HEK293 (cell line): ENCODE measurements around the gene PALB2.

Experiments
- CTCF ChIA-PET: fragments of 350-600 bp; formaldehyde crosslinking; extraction: SDS; loops from one replicate; lab custom pipeline; 2021; ENCODE audit warnings: antibody characterized with exemption; lab: Yijun Ruan, JAX
- POLR2A ChIA-PET: fragments of 300-600 bp; formaldehyde crosslinking; extraction: SDS; loops from one replicate; lab custom pipeline; 2020; ENCODE audit warnings: antibody characterized with exemption, inconsistent platforms; lab: Yijun Ruan, JAX
- H3K27ac ChIP-seq: fragments of 200-500 bp; sonication (Bioruptor generic); 2 replicates; pipeline ENCODE4 v1.5.1; 2014; ENCODE audit warnings: low read depth, low read length, control low read depth, inconsistent platforms; ENCODE audit errors: extremely low read depth
- H3K36me3 ChIP-seq, 2 experiments: fragments of 200-500 bp in 1 of 2; sonication (Bioruptor generic) in 1 of 2; 1 replicate in 1 of 2; 2 replicates in 1 of 2; pipeline ENCODE4 v1.5.1; 2014 to 2017; ENCODE audit warnings: inconsistent platforms in 2 of 2, low read length in 2 of 2; ENCODE audit not compliant: control insufficient read depth in 2 of 2, insufficient read depth in 1 of 2
- H3K4me1 ChIP-seq: fragments of 200-500 bp; sonication (Bioruptor generic); 2 replicates; pipeline ENCODE4 v1.5.1; 2014; ENCODE audit warnings: mild to moderate bottlenecking, low read length, inconsistent platforms; ENCODE audit not compliant: control insufficient read depth, insufficient read depth
- H3K4me3 ChIP-seq: 2 replicates; pipeline ENCODE4 v1.5.1; 2011; ENCODE audit warnings: low read depth, mild to moderate bottlenecking, control low read depth, low read length, moderate library complexity
- H3K9me3 ChIP-seq: fragments of 200-500 bp; sonication (Bioruptor generic); 2 replicates; pipeline ENCODE4 v1.5.1; 2014; ENCODE audit warnings: low read depth, low read length, inconsistent platforms; ENCODE audit not compliant: control insufficient read depth, insufficient read depth
- HOXA7 ChIP-seq: sonication (generic); formaldehyde crosslinking; IDR thresholded peaks from 2 replicates; pipeline ENCODE4 v1.8.1; 2022; ENCODE audit warnings: missing genetic modification reagents, borderline replicate concordance
- SP7 ChIP-seq: fragments of 450-650 bp; formaldehyde crosslinking; IDR thresholded peaks from 2 replicates; pipeline ENCODE4 v1.5.1; 2016; ENCODE audit warnings: missing biosample characterization, missing genetic modification characterization
- ZFP41 ChIP-seq: fragments of 450-650 bp; formaldehyde crosslinking; IDR thresholded peaks from 2 replicates; pipeline ENCODE4 v1.5.1; 2016; ENCODE audit warnings: missing biosample characterization, missing genetic modification characterization, borderline replicate concordance
- ZNF585B ChIP-seq: fragments of 450-650 bp; formaldehyde crosslinking; IDR thresholded peaks from 2 replicates; pipeline ENCODE4 v1.5.1; 2016; ENCODE audit warnings: missing biosample characterization, missing genetic modification characterization
- ZNF692 ChIP-seq: fragments of 450-650 bp; formaldehyde crosslinking; IDR thresholded peaks from 2 replicates; pipeline ENCODE4 v1.5.1; 2016; ENCODE audit warnings: missing biosample characterization, missing genetic modification characterization
- ZNF777 ChIP-seq: fragments of 450-650 bp; formaldehyde crosslinking; IDR thresholded peaks from 2 replicates; pipeline ENCODE4 v1.5.1; 2017; ENCODE audit warnings: missing biosample characterization, missing genetic modification characterization, borderline replicate concordance
- ZNF792 ChIP-seq: fragments of 450-650 bp; formaldehyde crosslinking; IDR thresholded peaks from 2 replicates; pipeline ENCODE4 v1.5.1; 2016; ENCODE audit warnings: missing biosample characterization, missing genetic modification characterization

The PALB2 gene

GRCh38 chr16:23554536-23554935, 86.6 kb downstream of the PALB2 start:
- CTCF ChIA-PET = no interaction called here
- Histone ChIP-seq H3K4me1 (no peaks in the 10 kb centered on the region), H3K27ac (no peak overlapping the region)
- TF ChIP-seq ZNF777 (tag by site-specific recombination) (no peak), ZNF692 (tag by site-specific recombination) (no peak), ZNF792 (tag by site-specific recombination) (no peak), SP7 (tag by site-specific recombination) (0 out of 2 replicates have a peak, but pooled peaks have one; percentile 15), HOXA7 (CRISPR knock-in tag) (no peak), ZFP41 (tag by site-specific recombination) (no peak), ZNF585B (tag by site-specific recombination) (no peak)
- TF ChIP-seq, all 188 proteins: peak for 1
- POLR2A ChIA-PET = interaction anchor here (1.2 kb wide), 1 partner anchor 9 kb away, joined by 4 read pairs; no protein-coding TSS in a partner anchor
- peaks cover 22 to 39% of the 10 kb centered on the region in 2 experiments; a peak in 2 of 3 replicates for H3K36me3 ChIP-seq
- H3K9me3 ChIP-seq = no peaks in the 10 kb centered on the region
- no peak overlapping the region for H3K4me3 ChIP-seq
